ENCODE data around the gene P2RX7. TPM values are rescaled to one million over a fixed set of nuclear protein-coding genes. Genes with fewer than 3 reads are reported as not detected.
"Not testable (repeated sequence)": the region's sequence is repeated elsewhere in the genome, so short reads cannot be mapped to it uniquely, and the experiment has no call there.

Gene P2RX7
- total and polyA plus RNA-seq, 9 donors, result 0.78 to 2.5 (median 1.3) TPM

DNA sequence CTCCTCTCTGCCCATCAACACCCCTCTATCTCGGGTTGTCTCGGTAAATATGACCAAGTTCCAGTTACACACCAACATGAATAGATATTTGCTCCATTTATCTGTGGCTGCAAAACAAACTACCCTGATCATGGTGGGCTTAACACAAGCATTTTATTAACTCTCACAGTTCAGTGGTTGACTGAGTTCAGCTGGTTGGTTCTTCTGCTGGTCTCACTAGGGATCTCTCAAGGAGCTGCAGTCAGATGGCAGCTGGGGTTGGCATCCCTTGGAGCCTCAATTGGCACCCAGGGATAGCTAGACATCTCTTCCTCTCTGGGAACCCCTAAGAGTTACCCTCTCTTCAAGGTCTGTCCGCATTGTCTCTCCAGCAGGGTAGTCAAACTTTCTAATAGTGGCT, 25.4 kb downstream of the P2RX7 start:
- Histone ChIP-seq H3K4me1 (ENCODE audit: control insufficient read depth, insufficient read depth, low read length) (no peaks in the 10 kb centered on the region), H3K27ac (ENCODE audit: low read length) (no peak overlapping the region), H3K4me3 (ENCODE audit: low read length) (no peak overlapping the region), H3K9me3 (replicated peaks; ENCODE audit: control insufficient read depth, low read depth, low read length) (peaks cover 6% of the 10 kb centered on the region), H3K27me3 (ENCODE audit: control insufficient read depth, insufficient read depth, low read length) (no peaks in the 10 kb centered on the region), H3K36me3 (ENCODE audit: control insufficient read depth, insufficient read depth, low read length) (no peaks in the 10 kb centered on the region)
- no peak for DNase-seq
- WGBS (ENCODE audit: insufficient coverage), result 95% methylated on average over 3 of the region's 3 CpGs

DNA sequence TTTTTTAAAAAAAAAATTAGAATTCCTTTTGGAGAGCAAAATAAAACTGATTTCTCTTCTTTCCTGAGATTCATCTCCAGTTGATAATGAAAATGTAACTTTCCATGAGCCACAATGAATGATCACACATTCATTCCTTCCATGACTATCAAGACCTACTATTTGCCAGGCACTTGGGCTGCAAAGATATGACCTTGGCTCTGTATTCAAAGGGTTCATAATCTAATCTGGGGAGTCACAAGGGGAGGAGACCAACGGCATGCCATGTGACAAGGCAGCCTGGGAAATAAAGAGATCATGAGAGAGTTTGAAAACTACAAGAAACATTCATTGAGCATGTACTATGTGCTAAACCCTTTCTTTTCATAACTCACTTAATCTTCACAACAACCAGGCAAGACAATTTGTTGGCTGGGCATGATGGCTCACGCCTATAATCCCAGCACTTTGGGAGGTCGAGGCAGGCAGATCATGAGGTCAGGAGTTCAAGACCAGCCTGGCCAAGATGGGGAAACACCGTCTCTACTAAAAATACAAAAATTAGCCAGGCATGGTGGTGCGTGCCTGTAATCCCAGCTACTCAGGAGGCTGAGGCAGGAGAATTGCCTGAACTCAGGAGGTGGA, 26.2 kb downstream of the P2RX7 start:
- not testable (repeated sequence) for H3K27ac ChIP-seq (ENCODE audit: low read length); H3K27me3 ChIP-seq (ENCODE audit: control insufficient read depth, insufficient read depth, low read length); H3K36me3 ChIP-seq (ENCODE audit: control insufficient read depth, insufficient read depth, low read length); H3K9me3 ChIP-seq (replicated peaks; ENCODE audit: control insufficient read depth, low read depth, low read length); DNase-seq; H3K4me3 ChIP-seq (ENCODE audit: low read length); H3K4me1 ChIP-seq (ENCODE audit: control insufficient read depth, insufficient read depth, low read length)
- WGBS (ENCODE audit: insufficient coverage), result 100% methylated on average over 1 of the region's 5 CpGs

DNA sequence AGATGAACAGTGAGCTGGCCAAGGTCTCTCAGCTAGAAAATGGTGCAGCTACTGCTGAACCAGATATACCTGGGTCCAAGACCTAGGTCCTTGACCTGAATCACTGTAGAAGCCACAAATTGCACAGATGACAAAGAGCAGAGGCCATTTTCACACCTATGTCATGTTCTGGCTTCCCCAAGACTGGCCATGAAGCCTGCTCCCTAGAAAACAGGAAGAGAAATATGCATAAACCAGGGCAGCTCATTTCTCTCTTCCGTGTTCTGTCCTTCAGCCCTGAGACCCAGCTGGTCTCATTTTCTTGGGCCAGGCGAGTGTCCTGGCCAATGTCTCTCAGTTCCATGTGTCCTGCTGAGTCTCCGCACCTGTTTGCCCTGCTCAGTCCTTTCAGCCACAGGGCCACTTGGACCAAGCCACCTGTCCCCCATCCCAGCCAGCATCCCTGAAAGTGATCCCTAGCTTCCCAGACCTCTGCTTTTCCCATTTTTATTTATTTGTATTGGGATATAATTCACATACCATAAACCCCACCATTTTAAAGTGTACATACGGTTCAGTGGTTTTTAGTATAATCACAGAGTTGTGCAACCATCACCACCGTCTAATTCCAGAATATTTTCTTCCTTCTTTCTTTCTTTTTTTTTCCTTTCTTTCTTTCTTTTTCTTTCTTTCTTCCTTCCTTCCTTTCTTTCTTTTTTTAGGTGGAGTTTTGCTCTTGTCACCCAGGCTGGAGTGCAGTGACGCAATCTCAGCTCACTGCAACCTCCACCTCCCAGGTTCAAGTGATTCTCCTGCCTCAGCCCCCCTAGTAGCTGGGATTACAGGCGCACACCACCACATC, 27.0 kb downstream of the P2RX7 start:
- WGBS (ENCODE audit: insufficient coverage), result 58% methylated on average over 3 of the region's 7 CpGs
- Histone ChIP-seq H3K27me3 (ENCODE audit: control insufficient read depth, insufficient read depth, low read length) (no peaks in the 10 kb centered on the region), H3K4me1 (ENCODE audit: control insufficient read depth, insufficient read depth, low read length) (no peaks in the 10 kb centered on the region), H3K4me3 (ENCODE audit: low read length) (no peak overlapping the region), H3K9me3 (replicated peaks; ENCODE audit: control insufficient read depth, low read depth, low read length) (peaks cover 6% of the 10 kb centered on the region), H3K27ac (ENCODE audit: low read length) (no peak overlapping the region), H3K36me3 (ENCODE audit: control insufficient read depth, insufficient read depth, low read length) (no peaks in the 10 kb centered on the region)
- DNase-seq, result peak; percentile 15

DNA sequence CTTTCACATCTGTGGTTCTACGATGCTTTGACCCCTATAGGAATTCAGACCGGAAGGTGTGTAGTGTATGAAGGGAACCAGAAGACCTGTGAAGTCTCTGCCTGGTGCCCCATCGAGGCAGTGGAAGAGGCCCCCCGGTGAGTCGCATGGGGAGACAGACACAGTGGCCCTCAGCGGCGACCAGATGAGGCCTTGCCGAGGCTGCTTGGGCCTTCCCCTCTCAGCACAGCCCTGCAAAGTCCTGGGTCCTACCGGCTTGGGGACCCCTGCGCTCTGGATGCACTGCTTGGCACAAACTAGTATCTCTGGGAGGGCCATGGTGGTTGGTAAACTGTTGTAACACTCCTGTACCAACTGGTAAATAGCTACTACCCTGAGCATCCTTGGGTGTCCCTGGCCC, 29.7 kb downstream of the P2RX7 start:
- H3K4me1 ChIP-seq (ENCODE audit: control insufficient read depth, insufficient read depth, low read length), result no peaks in the 10 kb centered on the region
- 83% methylated on average over 8 of the region's 10 CpGs for WGBS (ENCODE audit: insufficient coverage)
- H3K9me3 ChIP-seq (replicated peaks; ENCODE audit: control insufficient read depth, low read depth, low read length), result peaks cover 6% of the 10 kb centered on the region
- no peak overlapping the region for H3K27ac ChIP-seq (ENCODE audit: low read length)
- H3K36me3 ChIP-seq (ENCODE audit: control insufficient read depth, insufficient read depth, low read length), result peaks cover 5% of the 10 kb centered on the region
- no peak overlapping the region for H3K4me3 ChIP-seq (ENCODE audit: low read length)
- no peaks in the 10 kb centered on the region for H3K27me3 ChIP-seq (ENCODE audit: control insufficient read depth, insufficient read depth, low read length)
- DNase-seq, result no peak

DNA sequence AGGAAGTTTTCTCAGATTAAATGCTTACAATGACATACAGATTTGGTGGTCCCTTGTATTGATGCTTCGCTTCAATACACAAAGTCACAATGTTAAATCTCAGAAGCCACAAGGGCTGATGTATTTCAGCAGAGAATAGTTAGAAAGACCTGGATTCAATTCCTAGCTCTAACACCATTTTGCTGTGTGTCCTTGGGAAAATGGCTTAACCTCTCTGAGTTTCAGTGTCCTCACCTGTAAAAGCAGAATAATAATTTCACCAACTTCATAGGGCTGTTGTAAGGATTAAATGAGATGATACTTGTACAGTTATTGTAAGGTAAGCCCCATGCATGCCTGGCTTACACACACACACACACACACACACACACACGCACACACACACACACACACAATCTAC, 30.3 kb downstream of the P2RX7 start:
- Histone ChIP-seq H3K27me3 (ENCODE audit: control insufficient read depth, insufficient read depth, low read length) (no peaks in the 10 kb centered on the region), H3K27ac (ENCODE audit: low read length) (no peak overlapping the region), H3K4me1 (ENCODE audit: control insufficient read depth, insufficient read depth, low read length) (no peaks in the 10 kb centered on the region), H3K9me3 (replicated peaks; ENCODE audit: control insufficient read depth, low read depth, low read length) (peaks cover 3% of the 10 kb centered on the region), H3K4me3 (ENCODE audit: low read length) (no peak overlapping the region), H3K36me3 (ENCODE audit: control insufficient read depth, insufficient read depth, low read length) (peaks cover 6% of the 10 kb centered on the region)
- no CpG with 5 or more reads among the region's 2 CpGs for WGBS (ENCODE audit: insufficient coverage)
- DNase-seq, result no peak

DNA sequence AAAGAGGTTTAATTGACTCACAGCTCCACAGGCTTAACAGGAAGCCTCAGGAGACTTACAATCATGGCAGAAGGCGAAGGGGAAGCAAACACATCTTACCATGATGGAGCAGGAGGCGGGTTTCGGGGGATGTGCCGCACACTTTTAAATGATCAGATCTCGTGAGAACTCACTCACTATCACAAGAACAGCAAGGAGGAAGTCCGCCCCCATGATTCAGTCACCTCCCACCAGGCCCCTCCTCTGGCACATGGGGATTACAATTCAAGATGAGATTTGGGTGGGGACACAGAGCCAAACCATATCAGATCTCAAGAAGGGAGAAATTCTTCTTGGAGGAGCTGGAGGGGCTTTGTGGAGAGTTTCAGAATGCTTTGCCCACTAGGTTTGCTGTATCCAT, 32.2 kb downstream of the P2RX7 start:
- not testable (repeated sequence) for H3K27me3 ChIP-seq (ENCODE audit: control insufficient read depth, insufficient read depth, low read length); H3K4me1 ChIP-seq (ENCODE audit: control insufficient read depth, insufficient read depth, low read length); H3K27ac ChIP-seq (ENCODE audit: low read length); DNase-seq; H3K9me3 ChIP-seq (replicated peaks; ENCODE audit: control insufficient read depth, low read depth, low read length); H3K4me3 ChIP-seq (ENCODE audit: low read length); H3K36me3 ChIP-seq (ENCODE audit: control insufficient read depth, insufficient read depth, low read length)
- no CpG with 5 or more reads among the region's 6 CpGs for WGBS (ENCODE audit: insufficient coverage)

DNA sequence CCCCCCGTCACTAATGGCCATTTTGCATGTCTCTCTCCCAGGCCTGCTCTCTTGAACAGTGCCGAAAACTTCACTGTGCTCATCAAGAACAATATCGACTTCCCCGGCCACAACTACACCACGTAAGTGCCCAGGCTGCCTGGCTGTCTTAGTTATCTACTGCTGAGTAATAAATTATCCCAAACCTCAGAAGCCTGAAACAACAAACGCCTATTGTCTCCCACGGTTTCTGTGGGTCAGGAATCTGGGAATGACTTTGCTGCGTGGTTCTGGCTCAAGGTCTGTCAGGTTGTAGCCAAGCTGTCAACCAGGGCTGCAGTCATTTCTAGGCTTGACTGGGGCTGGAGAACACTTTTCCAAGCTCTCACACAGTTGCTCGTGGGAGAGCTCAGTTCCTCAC, 32.6 kb downstream of the P2RX7 start:
- no peaks in the 10 kb centered on the region for H3K27me3 ChIP-seq (ENCODE audit: control insufficient read depth, insufficient read depth, low read length)
- no peaks in the 10 kb centered on the region for H3K9me3 ChIP-seq (replicated peaks; ENCODE audit: control insufficient read depth, low read depth, low read length)
- H3K4me3 ChIP-seq (ENCODE audit: low read length), result no peak overlapping the region
- H3K36me3 ChIP-seq (ENCODE audit: control insufficient read depth, insufficient read depth, low read length), result peaks cover 6% of the 10 kb centered on the region
- H3K4me1 ChIP-seq (ENCODE audit: control insufficient read depth, insufficient read depth, low read length), result no peaks in the 10 kb centered on the region
- WGBS (ENCODE audit: insufficient coverage), result 77% methylated on average over 6 of the region's 9 CpGs
- H3K27ac ChIP-seq (ENCODE audit: low read length), result no peak overlapping the region
- DNase-seq, result no peak

DNA sequence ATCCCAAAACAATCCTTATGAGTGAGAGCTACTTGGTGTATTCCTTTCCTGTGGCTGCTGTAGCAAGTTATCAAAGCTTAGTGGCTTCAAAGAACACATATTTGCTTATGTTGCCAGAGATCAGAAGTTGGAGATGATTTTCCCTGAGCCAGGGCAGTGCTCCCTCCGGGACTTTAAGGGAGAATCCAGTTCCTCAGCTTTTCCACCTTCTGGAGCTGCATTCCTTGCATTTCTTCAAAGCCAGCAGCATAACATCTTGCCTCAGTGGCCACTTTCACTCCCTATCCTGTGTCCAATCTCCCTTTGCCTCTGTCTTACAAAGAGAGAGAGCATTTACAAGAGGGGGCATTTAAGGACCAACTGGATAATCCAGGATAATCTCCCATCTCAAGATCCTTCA, 33.7 kb downstream of the P2RX7 start:
- Histone ChIP-seq H3K36me3 (ENCODE audit: control insufficient read depth, insufficient read depth, low read length) (peaks cover 6% of the 10 kb centered on the region), H3K4me3 (ENCODE audit: low read length) (no peak overlapping the region), H3K9me3 (replicated peaks; ENCODE audit: control insufficient read depth, low read depth, low read length) (no peaks in the 10 kb centered on the region), H3K4me1 (ENCODE audit: control insufficient read depth, insufficient read depth, low read length) (no peaks in the 10 kb centered on the region), H3K27me3 (ENCODE audit: control insufficient read depth, insufficient read depth, low read length) (no peaks in the 10 kb centered on the region), H3K27ac (ENCODE audit: low read length) (no peak overlapping the region)
- DNase-seq, result no peak
- no CpG with 5 or more reads among the region's 1 CpG for WGBS (ENCODE audit: insufficient coverage)

DNA sequence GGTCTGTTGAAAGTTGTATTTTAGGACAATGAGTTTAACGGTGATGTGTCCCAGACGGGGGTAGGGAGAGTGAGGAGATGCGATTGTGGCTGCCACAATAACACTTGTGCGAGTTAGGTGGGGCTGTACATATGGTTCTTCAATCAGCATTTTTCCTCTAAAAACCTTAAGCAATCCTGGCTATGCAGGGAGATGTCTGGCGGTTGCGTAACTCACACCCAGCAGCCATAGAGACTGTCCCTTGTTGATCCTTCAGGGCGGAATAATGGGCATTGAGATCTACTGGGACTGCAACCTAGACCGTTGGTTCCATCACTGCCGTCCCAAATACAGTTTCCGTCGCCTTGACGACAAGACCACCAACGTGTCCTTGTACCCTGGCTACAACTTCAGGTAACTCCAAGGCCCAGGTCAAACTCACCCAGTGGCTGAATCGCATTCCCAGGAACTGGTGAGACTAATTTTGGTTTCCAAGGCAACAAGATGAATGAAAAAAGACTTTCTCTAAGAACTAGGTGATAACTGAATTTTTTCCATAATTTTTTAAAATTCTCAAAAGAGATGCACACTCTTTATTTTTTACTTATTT, 34.6 kb downstream of the P2RX7 start:
- 47% methylated on average over 11 of the region's 14 CpGs for whole genome bisulfite sequencing (ENCODE audit: insufficient coverage)
- Histone ChIP-seq H3K4me3 (ENCODE audit: low read length) (no peak overlapping the region), H3K4me1 (ENCODE audit: control insufficient read depth, insufficient read depth, low read length) (no peaks in the 10 kb centered on the region), H3K9me3 (replicated peaks; ENCODE audit: control insufficient read depth, low read depth, low read length) (no peaks in the 10 kb centered on the region), H3K36me3 (ENCODE audit: control insufficient read depth, insufficient read depth, low read length) (peaks cover 6% of the 10 kb centered on the region), H3K27me3 (ENCODE audit: control insufficient read depth, insufficient read depth, low read length) (no peaks in the 10 kb centered on the region), H3K27ac (ENCODE audit: low read length) (no peak overlapping the region)
- DNase-seq, result peak; percentile 67

DNA sequence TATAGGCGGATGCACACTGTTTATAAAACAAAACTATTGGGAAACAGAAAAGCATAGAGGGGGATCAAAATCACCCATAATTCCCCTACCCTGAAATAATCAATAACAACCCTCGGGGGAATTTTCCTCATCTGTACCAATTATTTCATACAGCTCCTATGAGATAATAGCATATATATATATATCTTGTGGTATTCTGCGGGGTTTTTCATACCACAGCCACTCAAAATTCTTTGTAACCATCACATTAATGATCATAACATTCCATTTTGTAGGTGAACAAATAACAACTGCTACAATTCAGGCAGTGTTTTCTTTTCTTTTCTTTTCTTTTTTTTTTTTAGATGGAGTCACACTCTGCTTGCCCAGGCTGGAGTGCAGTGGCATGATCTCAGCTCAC, 35.3 kb downstream of the P2RX7 start:
- H3K9me3 ChIP-seq (replicated peaks; ENCODE audit: control insufficient read depth, low read depth, low read length), result no peaks in the 10 kb centered on the region
- H3K36me3 ChIP-seq (ENCODE audit: control insufficient read depth, insufficient read depth, low read length), result peaks cover 6% of the 10 kb centered on the region
- WGBS (ENCODE audit: insufficient coverage), result no CpG with 5 or more reads among the region's 3 CpGs
- H3K4me1 ChIP-seq (ENCODE audit: control insufficient read depth, insufficient read depth, low read length), result no peaks in the 10 kb centered on the region
- no peak overlapping the region for H3K4me3 ChIP-seq (ENCODE audit: low read length)
- DNase-seq, result no peak
- no peak overlapping the region for H3K27ac ChIP-seq (ENCODE audit: low read length)
- H3K27me3 ChIP-seq (ENCODE audit: control insufficient read depth, insufficient read depth, low read length), result no peaks in the 10 kb centered on the region

Measured in muscle of leg (tissue), 11 donors.